HG03039 (cell line): ENCODE data around the gene NELL2.
"Not testable (repeated sequence)": the region's sequence is repeated elsewhere in the genome, so short reads cannot be mapped to it uniquely, and the experiment has no call there.

Source experiments
- ATAC-seq: cut with Tn5 transposase; IDR thresholded peaks from one replicate; pipeline ENCODE4 v1.9.1; 2021; ENCODE audit warnings: mild to moderate bottlenecking, moderate library complexity; ENCODE audit not compliant: unreplicated experiment

Gene NELL2

GRCh38 chr12:44875954-44876543 is at the start of gene NELL2:
Gene NELL2 (minus strand): TSS chr12:44876315. CDS start chr12:44875869, 446 bp downstream.
- ATAC-seq = no peak

GRCh38 chr12:44921736-44922135 is 45.6 kb upstream of the NELL2 start:
- no peak for ATAC-seq

GRCh38 chr12:44917141-44917540 is 41.0 kb upstream of the NELL2 start:
- ATAC-seq = no peak

GRCh38 chr12:44915958-44916357 is 39.8 kb upstream of the NELL2 start:
- ATAC-seq = no peak

GRCh38 chr12:44904321-44904720 is 28.2 kb upstream of the NELL2 start:
- ATAC-seq = no peak

- not testable (repeated sequence) for ATAC-seq
Observed at GRCh38 chr12:44898108-44898507, 22.0 kb upstream of the NELL2 start.

- no peak for ATAC-seq
Observed at GRCh38 chr12:44889926-44890325, 13.8 kb upstream of the NELL2 start.

GRCh38 chr12:44889162-44889561 is 13.0 kb upstream of the NELL2 start:
- ATAC-seq = no peak

GRCh38 chr12:44885902-44886301 is 9.8 kb upstream of the NELL2 start:
- no peak for ATAC-seq

- ATAC-seq = no peak
Observed at GRCh38 chr12:44881197-44881596, 5.1 kb upstream of the NELL2 start.

- no peak for ATAC-seq
Observed at GRCh38 chr12:44876544-44877410, 662 bp upstream of the NELL2 start.

- ATAC-seq = no peak
Observed at GRCh38 chr12:44875417-44875953, 630 bp downstream of the NELL2 start.

- ATAC-seq = no peak
Observed at GRCh38 chr12:44874981-44875416, 1.1 kb downstream of the NELL2 start.

GRCh38 chr12:44873898-44874297 is 2.2 kb downstream of the NELL2 start:
- no peak for ATAC-seq

- ATAC-seq = no peak
Observed at GRCh38 chr12:44869503-44869902, 6.6 kb downstream of the NELL2 start.

GRCh38 chr12:44863867-44864266 is 12.2 kb downstream of the NELL2 start:
- ATAC-seq = no peak

- no peak for ATAC-seq
Observed at GRCh38 chr12:44859998-44860689, 16.0 kb downstream of the NELL2 start.

- no peak for ATAC-seq
Observed at GRCh38 chr12:44858226-44858855, 17.8 kb downstream of the NELL2 start.

GRCh38 chr12:44852483-44852882 is 23.6 kb downstream of the NELL2 start:
- no peak for ATAC-seq

GRCh38 chr12:44851586-44851985 is 24.5 kb downstream of the NELL2 start:
- ATAC-seq = no peak

GRCh38 chr12:44848703-44849085 is 27.4 kb downstream of the NELL2 start:
- peak; percentile 41 for ATAC-seq
